NCI-H1694 (cell line): ENCODE results near the gene RPS5.
A peak's percentile ranks its signal among the peaks of the same experiment; 100 is the strongest.
"Not testable (repeated sequence)": the region's sequence is repeated elsewhere in the genome, so short reads cannot be mapped to it uniquely, and the experiment has no call there.

Experiments used
- DNase-seq: peaks from one replicate; lab custom pipeline; 2025; lab: John Stamatoyannopoulos, UW

RPS5 gene

GRCh38 chr19:58386576-58387337 lies at the start of gene RPS5:
Gene RPS5, plus strand, starts transcription at chr19:58387269. Its CDS starts 869 bp downstream, at chr19:58388138.
- peak; percentile 99 for DNase-seq

DNA sequence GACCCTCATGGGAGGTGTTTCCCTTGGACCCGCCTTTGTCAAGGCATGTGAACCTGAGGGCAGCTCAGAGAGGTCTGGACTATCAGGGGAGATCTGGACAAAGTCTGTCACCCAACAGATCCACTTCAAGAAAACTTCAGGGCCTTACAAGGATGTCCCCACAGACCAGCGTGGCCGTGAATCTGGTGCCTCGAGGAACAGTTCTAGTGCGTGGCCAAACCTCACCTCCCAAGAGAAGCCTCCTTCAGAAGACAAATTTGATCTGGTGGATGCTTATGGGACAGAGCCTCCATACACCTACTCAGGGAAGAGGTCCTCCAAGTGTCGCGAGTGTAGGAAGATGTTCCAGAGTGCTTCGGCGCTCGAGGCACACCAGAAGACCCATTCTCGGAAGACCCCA lies 48.7 kb upstream of the RPS5 start:
- no peak for DNase-seq

DNA sequence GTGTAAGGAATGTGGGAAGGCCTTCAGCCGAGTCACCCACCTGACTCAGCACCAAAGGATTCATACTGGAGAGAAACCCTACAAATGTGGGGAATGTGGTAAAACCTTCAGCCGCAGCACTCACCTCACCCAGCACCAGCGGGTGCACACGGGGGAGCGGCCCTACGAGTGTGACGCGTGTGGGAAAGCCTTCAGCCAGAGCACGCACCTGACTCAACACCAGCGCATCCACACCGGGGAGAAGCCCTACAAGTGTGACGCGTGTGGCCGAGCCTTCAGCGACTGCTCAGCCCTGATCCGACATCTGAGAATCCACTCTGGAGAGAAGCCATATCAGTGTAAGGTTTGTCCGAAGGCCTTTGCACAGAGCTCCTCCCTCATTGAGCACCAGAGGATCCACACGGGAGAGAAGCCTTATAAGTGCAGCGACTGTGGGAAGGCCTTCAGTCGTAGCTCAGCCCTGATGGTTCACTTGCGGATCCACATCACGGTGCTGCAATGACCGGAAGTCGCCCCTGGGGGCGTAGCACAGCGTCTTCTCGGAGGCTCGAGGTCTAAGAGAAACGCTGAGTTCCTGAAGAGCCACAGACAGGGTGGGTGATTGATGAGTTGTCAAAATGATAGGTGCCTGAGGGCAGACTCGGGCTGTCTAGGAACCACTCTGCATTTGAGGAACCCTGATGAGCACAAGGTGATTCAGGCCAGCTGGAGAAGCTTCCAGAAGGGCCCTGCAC lies 48.1 kb upstream of the RPS5 start:
- DNase-seq, result no peak

GRCh38 chr19:58345558-58345957 lies 41.5 kb upstream of the RPS5 start:
- DNase-seq, result no peak

- peak; percentile 52 for DNase-seq
Measured at GRCh38 chr19:58346961-58347929, 39.8 kb upstream of the RPS5 start.

DNA sequence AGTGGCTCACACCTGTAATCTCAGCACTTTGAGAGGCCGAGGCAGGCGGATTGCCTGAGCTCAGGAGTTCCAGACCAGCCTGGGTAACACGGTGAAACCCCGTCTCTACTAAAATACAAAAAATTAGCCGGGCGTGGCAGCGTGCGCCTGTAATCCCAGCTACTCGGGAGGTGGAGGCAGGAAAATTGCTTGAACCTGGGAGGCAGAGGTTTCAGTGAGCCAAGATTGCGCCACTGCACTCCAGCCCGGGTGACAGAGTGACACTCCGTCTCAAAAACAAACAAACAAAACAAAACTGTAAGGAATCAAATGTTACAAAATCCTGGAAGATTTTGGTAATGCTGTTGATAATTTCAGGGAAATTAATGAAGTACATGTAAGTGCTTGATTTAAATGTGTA lies 39.0 kb upstream of the RPS5 start:
- DNase-seq, result not testable (repeated sequence)

DNA sequence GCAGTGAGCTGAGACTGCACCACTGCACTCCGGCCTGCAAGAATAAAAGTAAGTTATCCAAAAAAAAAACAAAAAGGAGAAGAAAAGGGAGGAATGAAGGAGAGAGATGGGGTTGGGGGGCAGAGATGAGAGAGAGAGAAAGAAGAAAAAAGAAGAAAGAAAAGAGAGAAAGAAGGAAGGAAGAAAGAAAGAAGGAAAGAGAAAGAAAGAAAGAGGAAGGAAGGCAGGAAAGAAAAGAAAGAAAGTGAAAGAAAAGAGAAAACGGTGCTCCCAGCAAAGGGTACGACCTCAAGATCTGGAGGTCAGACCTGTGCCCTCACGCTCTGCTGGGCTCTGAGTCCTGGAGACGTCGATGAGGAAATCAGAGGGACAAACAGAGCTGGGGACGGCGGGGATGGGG lies 37.5 kb upstream of the RPS5 start:
- DNase-seq, result no peak

- no peak for DNase-seq
Measured at GRCh38 chr19:58350001-58350861, 36.8 kb upstream of the RPS5 start.

GRCh38 chr19:58350871-58351557 lies 36.1 kb upstream of the RPS5 start:
- no peak for DNase-seq

DNA sequence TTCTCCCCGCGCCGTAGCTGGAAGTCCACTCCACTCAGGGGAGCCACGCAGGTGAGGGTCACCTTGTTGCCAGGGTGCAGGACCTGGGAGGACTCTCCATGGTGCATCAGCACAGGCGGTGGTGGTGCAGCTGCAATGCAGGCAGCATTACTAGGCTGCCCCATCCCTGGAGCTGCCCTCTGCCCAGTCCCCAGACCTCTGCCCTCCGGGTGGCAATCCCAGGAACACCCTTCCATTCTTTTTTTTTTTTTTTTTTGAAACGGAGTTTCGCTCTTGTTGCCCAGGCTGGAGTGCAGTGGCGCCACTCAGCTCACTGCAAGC lies 35.6 kb upstream of the RPS5 start:
- DNase-seq, result no peak

GRCh38 chr19:58351990-58352755 lies 34.9 kb upstream of the RPS5 start:
- no peak for DNase-seq

DNA sequence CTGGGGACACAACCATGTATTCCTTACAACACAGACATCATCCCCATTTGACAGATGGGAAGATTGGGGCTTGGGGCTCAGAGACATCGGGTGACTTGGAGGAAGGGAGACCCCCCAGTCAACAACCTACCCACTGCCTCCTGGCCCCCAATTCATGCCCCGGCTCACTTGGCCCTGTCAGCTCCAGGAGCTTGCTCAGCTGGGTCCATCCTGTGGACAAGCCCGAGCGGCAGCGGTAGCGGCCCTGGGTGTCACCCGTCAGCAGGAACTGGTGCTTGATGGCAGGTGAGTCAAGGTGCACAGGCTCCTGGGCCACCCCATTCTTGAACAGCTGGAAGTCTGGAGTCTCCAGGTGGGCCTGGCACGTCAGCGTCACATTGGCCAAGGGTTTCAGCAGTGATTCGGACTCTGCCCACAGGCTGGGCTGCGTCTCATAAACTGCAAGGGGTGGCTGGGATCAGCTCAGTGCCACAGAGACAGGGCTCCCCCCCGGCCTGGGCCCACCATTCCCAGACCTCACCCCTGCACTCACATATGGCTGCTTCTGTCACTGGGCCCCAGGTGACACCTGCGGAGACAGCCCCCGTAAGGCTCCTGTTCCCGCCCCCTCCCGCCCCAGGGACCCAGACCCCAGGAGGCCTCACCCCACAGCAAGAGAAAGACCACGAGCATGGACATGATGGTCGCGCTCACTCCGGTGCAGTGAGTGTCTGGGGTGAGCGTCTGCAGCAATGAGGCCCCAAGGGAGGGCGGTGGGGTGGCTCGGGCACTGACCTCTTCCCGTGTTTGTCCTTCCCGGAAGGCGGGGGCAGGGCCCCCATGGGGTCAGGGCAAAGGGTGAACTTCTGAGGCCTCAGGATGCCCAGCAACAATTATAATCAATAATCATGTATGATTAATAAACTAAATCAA lies 34.1 kb upstream of the RPS5 start, which contains the start of gene A1BG:
Gene A1BG (minus strand): TSS at position 733 of the 912 bp plus-strand sequence. CDS start 55 bp downstream, at position 678.
- DNase-seq, result no peak

- no peak for DNase-seq
Measured at GRCh38 chr19:58353717-58354477, 33.2 kb upstream of the RPS5 start.

GRCh38 chr19:58354478-58355030 lies 32.5 kb upstream of the RPS5 start:
- DNase-seq, result no peak

GRCh38 chr19:58355215-58355796 lies 31.8 kb upstream of the RPS5 start:
- DNase-seq, result no peak

DNA sequence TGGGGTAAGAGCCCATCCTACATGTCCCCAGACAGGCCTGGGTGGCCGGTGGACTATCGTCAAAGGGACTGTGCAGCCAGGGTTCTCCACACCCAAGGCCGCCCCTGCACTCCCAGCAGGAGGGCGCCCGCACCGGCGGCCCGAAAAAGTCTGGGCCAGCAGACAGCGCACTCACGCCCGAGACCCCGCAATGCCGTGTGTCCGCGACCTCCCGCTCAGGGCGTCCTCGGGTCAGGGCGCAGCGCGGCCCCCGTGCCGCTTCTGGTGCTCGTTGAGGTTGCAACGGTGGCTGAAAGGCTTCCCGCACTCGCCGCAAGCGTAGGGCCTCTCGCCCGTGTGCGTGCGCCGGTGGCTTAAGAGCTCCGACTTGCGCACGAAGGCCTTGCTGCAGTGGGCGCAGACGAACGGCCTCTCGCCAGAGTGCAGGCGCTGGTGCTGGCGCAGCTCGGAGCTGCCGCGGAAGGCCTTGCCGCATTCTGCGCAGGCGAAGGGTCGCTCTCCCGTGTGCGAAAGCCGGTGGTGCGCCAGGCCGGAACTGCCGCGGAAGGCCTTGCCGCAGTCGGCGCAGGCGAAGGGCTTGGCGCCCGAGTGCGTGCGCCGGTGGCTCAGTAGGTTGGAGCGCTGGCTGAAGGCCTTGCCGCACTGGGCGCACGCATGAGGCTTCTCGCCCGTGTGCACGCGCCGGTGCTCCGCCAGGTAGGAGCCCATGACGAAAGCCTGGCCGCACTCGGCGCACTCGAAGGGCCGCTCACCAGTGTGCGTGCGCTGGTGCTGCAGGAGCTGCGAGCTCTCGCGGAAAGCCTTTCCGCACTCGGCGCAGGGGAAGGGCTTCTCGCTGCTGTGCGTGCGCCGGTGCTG lies 30.9 kb upstream of the RPS5 start:
- DNase-seq, result no peak
